Psoas muscle (tissue), 8 donors: ENCODE measurements around the gene ANKRD17. TPM values are rescaled to one million over a fixed set of nuclear protein-coding genes. Genes with fewer than 3 reads are reported as not detected.
"Not testable (repeated sequence)": the region's sequence is repeated elsewhere in the genome, so short reads cannot be mapped to it uniquely, and the experiment has no call there.

Experiments
- ATAC-seq, 4 donors: fragments of 200-7000 bp; cut with Tn5 transposase; one replicate each; pipeline ENCODE4 v1.9.1; 2020; ENCODE audit warnings: moderate library complexity in 3 of 4, mild to moderate bottlenecking in 2 of 4
- DNase-seq, 2 donors: peaks; one replicate each; pipeline ENCODE4 v3.0.0-alpha.2; 2020
- H3K27ac ChIP-seq: fragments of 200-600 bp; one replicate; pipeline ENCODE4 v1.8.0; 2022
- H3K27me3 ChIP-seq, 3 donors: fragments of 200-600 bp in 1 of 3; one replicate each; pipeline versions ENCODE4 v1.6.1 to v1.8.0; 2013 to 2022; ENCODE audit warnings: low read length in 2 of 3, mild to moderate bottlenecking in 2 of 3, moderate library complexity in 1 of 3; ENCODE audit not compliant: insufficient read depth in 3 of 3
- H3K36me3 ChIP-seq, 2 donors: fragments of 200-600 bp in 1 of 2; one replicate each; pipeline versions ENCODE4 v1.6.1 to v1.8.0; 2013 to 2022; ENCODE audit warnings: low read depth in 1 of 2, mild to moderate bottlenecking in 1 of 2, moderate library complexity in 1 of 2; ENCODE audit not compliant: insufficient read depth in 1 of 2
- H3K4me1 ChIP-seq: fragments of 200-600 bp; one replicate; pipeline ENCODE4 v1.8.0; 2022
- H3K4me3 ChIP-seq: fragments of 200-600 bp; one replicate; pipeline ENCODE4 v1.8.0; 2022; ENCODE audit warnings: mild to moderate bottlenecking
- H3K9me3 ChIP-seq: fragments of 200-600 bp; one replicate; pipeline ENCODE4 v1.8.0; 2022
- CTCF ChIP-seq: fragments of 200-600 bp; IDR thresholded peaks from one replicate; pipeline ENCODE4 v1.8.0; 2022; ENCODE audit warnings: antibody characterized with exemption
- WGBS, 3 donors: extraction: QIAGEN DNeasy Blood & Tissue Kit; methylation state at CpG; one replicate each; pipeline versions ENCODE4 v1.1.6 to v1.1.7; 2013; 5-methylcytosine and 5-hydroxymethylcytosine counted together
- intact Hi-C, 2 donors: fragments of 100-400 bp; cut with DNase I; formaldehyde crosslinking; loops; one replicate each; pipeline versions ENCODE4 v1.11.0 to v1.14.2; 2022
- polyA plus RNA-seq, 3 donors: library from polyadenylated mRNA; stranded (reverse); fragments of 200-250 nt; gene quantifications; one replicate each; pipeline ENCODE4 v1.2.3, GENCODE V29; 2013
- total RNA-seq, 4 donors: library from RNA; stranded (reverse); fragmentation: NEBNext Ultra II Directional in 2 of 4; extraction: Animal tissue kit (Norgen Biotek cat#: 25700) in 2 of 4; gene quantifications; one replicate each; pipeline versions ENCODE4 v1.2.1 to v1.2.4, GENCODE V29; 2021 to 2023
- donor health status: healthy with polysubstance abuse.
- donor health status: DM: no; HTN: no; CAD: no; lungs with moderate emphysema.
- donor health status: Bipolar disorder and iron deficiency.
- donor health status: healthy.
- donor health status: DM: yes; HTN: yes; CAD: no.
- donor health status: DM: no; HTN: no; CAD: no.
- donor health status: DM: no; HTN: no; CAD: no.
- donor health status: DM: yes; HTN: yes; CAD: no.

Gene ANKRD17
- total and polyA plus RNA-seq, 7 donors = 8.0 to 66.2 (median 46.6) TPM

- ATAC-seq = no peak
- TF ChIP-seq CTCF = no peak
- Histone ChIP-seq H3K4me1 (peaks cover 8% of the 10 kb centered on the region), H3K4me3 (no peak overlapping the region), H3K36me3 (peaks cover 4 to 25% of the 10 kb centered on the region in 2 donors), H3K9me3 (no peaks in the 10 kb centered on the region), H3K27me3 (no peaks in the 10 kb centered on the region), H3K27ac (no peak overlapping the region)
- WGBS, 3 donors = 87 to 94% (median 87%) methylated on average over 8 of the region's 8 CpGs
- no peak for DNase-seq
- intact Hi-C loops = no loop called here
Observed at GRCh38 chr4:73231518-73232487, 26.8 kb downstream of the ANKRD17 start.

GRCh38 chr4:73230865-73231517 is 27.6 kb downstream of the ANKRD17 start:
- TF ChIP-seq CTCF = no peak
- ATAC-seq = no peak
- Histone ChIP-seq H3K27me3 (no peaks in the 10 kb centered on the region), H3K9me3 (no peaks in the 10 kb centered on the region), H3K4me3 (no peak overlapping the region), H3K27ac (no peak overlapping the region), H3K4me1 (peaks cover 8% of the 10 kb centered on the region), H3K36me3 (peaks cover 4 to 25% of the 10 kb centered on the region in 2 donors)
- 91 to 93% (median 93%) methylated on average over 3 of the region's 3 CpGs for WGBS, 3 donors
- intact Hi-C loops = no loop called here
- DNase-seq = no peak

- H3K9me3 ChIP-seq, H3K27me3 ChIP-seq, ATAC-seq, DNase-seq, H3K27ac ChIP-seq, H3K4me3 ChIP-seq, intact Hi-C loops: not testable (repeated sequence)
- WGBS, 3 donors = 91 to 98% (median 92%) methylated on average over 4 of the region's 6 CpGs
- Histone ChIP-seq H3K4me1 (peaks cover 15% of the 10 kb centered on the region), H3K36me3 (peaks cover 0 to 15% of the 10 kb centered on the region in 2 donors)
Observed at GRCh38 chr4:73228800-73229199, 29.8 kb downstream of the ANKRD17 start.

GRCh38 chr4:73224886-73225285 is 33.7 kb downstream of the ANKRD17 start:
- peak overlapping the region; percentile 96 for H3K27ac ChIP-seq
- H3K4me3 ChIP-seq = no peak overlapping the region
- WGBS, 3 donors = 79 to 89% (median 87%) methylated on average over 3 of the region's 3 CpGs
- ATAC-seq = no peak
- intact Hi-C loops = loop anchor here in 1 of 2 donors (5.0 kb wide), 1 partner anchor 32 kb away; the partner anchor contains the start of gene ANKRD17
- H3K27me3 ChIP-seq = no peaks in the 10 kb centered on the region
- no peaks in the 10 kb centered on the region for H3K9me3 ChIP-seq
- peaks cover 41% of the 10 kb centered on the region for H3K4me1 ChIP-seq
- no peak for DNase-seq
- H3K36me3 ChIP-seq = no peaks in the 10 kb centered on the region
- TF ChIP-seq CTCF = no peak

GRCh38 chr4:73223258-73223650 is 35.3 kb downstream of the ANKRD17 start:
- peak in 3 of 4 donors; percentile 25 to 55 (median 34) for ATAC-seq
- 8 to 17% (median 15%) methylated on average over 3 of the region's 3 CpGs for WGBS, 3 donors
- peaks cover 40% of the 10 kb centered on the region for H3K4me1 ChIP-seq

More at GRCh38 chr4:73223258-73223650, 35.3 kb downstream of the ANKRD17 start:
- no peak for DNase-seq
- no peak for TF ChIP-seq CTCF
- intact Hi-C loops = loop anchor here in 1 of 2 donors (5.0 kb wide), 1 partner anchor 34 kb away; the partner anchor contains the start of gene ANKRD17
- H3K27me3 ChIP-seq = no peaks in the 10 kb centered on the region
- no peaks in the 10 kb centered on the region for H3K36me3 ChIP-seq
- peak overlapping the region; percentile 96 for H3K27ac ChIP-seq
- H3K9me3 ChIP-seq = no peaks in the 10 kb centered on the region
- H3K4me3 ChIP-seq = peak overlapping the region; percentile 71
